Stimulated activated CD8-positive, alpha-beta memory T cell treated with anti-CD3 and anti-CD28 coated beads, Interleukin-12 subunit alpha, Interleukin-12 subunit beta, amount 100 ng/mL, for 24 hours (primary cell): ENCODE measurements around the gene TEP1.
"Not testable (repeated sequence)": the region's sequence is repeated elsewhere in the genome, so short reads cannot be mapped to it uniquely, and the experiment has no call there.

Experiments used
- DNase-seq: peaks from one replicate; pipeline ENCODE4 v3.0.0-alpha.2; 2020; ENCODE audit errors: extremely low read depth

The TEP1 gene

DNA sequence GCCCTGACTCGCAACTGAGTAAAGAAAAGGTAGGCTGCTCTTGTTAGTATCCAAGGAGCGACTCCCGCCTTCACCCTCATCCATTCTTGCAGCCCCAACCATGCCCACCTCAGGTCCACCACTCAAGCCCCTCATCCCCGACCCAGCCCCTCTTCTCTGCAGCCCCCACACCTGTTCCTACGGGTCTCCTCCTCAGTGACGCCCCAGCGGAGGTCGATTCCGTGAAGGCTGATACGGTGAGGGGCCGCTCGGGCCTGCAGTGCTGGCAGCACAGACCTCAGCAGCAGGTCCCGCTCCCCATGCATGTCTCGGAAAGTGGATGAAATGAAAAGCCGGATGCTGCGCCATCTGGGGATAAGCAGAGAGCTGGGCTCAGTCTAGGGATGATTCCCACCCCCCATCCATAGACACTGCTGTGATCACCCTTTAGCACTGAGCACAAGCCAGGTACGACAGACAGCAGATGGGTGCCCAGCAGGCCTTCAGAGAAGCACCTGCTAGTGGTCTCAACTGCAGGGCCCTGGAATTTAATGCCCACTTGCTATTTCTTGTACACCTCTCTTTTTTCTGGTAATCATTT, 26.9 kb downstream of the TEP1 start:
- DNase-seq = no peak

DNA sequence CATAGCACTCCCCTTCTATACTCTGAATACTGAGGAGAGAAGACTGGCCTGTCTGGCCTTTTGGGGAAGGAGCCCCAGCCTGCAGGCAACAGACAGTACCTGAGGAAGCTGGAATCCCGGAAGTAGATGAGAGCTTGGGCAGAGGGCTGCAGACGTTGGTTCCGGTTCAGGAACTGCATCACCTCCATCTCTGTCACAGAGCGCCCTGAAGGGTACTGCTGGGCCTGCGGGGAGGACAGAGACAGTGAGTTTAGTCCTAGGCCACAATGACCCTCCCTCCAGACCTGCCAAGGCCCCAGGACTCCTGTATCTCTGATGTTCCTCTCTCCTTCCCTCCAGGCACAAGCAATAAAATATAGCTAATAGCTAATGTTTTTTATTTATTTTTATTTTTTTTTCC, 28.4 kb downstream of the TEP1 start:
- DNase-seq = no peak

DNA sequence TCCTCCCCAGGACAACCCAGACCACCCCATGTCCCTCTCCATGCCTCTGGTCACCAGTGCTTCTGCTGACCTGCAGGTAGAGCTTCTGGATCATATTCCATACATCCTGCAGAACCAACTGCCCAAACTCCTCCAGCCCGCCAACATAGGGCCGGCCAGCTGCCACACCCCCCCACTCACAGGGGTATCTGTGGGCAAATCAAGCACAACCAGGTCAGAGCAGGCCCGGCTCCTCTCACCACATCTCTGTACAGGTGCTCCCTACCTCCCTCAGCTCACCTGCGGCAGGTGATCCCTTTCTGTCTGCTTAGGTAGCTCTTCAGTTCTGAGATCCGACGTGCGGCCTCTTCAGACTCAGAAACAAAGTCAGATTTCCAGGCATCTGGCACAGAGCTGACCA, 29.0 kb downstream of the TEP1 start:
- DNase-seq = no peak

DNA sequence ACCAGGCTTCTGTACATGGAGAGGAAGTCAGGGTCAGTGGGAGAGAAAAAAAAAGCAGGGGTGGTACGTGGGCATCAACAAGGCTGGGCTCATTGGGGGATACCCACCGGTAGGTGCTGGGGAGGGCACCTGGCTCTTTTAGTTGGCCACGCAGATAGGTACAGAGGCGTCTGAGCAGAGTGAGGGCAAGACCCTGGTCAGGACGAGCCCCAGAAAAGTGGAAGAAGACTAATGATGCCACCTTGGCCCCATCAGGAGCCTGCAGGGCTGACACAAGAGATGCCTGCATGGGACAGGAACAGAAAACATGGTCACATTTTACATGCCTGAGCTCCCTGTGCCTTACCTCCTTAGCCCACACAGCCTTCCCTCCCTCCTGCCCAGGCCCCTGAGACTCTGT, 29.7 kb downstream of the TEP1 start:
- no peak for DNase-seq

DNA sequence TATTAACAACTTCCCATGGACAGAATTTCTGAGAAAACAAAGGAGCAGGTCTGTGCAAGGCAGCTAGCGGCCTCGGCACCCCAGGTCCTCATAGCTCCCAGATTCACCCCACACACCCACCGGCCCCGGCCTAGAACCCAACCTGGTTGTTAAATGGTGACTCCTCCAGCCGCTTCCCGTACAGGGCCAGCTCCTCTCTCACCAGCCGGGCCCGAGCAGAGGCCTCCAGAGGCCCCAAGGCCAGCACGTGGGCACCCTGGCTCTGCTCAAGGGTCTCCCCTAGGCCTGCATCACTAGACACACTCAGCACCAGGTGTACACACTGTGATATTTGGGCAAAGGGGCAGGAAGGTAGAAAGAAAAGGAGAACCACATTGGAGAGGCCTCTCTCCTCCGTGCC, 30.3 kb downstream of the TEP1 start:
- no peak for DNase-seq

DNA sequence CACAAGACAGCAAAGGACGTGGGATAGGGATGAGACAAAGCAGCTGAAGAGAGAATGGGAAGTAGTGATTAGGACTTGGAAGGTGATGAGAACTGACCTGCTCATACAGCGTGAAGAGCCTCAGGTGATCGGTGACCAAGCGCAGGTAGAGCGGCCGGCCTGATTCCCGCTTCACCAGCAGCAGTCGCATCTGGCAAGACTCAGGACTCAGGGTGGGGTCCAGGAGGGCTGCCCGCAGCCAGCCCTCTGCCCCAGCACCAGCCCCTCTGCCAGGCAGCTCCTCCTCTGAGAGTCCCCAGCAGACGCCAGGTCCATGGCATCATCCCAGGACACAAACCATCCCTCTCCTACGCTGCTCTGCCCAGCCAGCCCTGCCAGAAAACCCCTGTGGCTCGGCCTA, 30.8 kb downstream of the TEP1 start:
- no peak for DNase-seq

DNA sequence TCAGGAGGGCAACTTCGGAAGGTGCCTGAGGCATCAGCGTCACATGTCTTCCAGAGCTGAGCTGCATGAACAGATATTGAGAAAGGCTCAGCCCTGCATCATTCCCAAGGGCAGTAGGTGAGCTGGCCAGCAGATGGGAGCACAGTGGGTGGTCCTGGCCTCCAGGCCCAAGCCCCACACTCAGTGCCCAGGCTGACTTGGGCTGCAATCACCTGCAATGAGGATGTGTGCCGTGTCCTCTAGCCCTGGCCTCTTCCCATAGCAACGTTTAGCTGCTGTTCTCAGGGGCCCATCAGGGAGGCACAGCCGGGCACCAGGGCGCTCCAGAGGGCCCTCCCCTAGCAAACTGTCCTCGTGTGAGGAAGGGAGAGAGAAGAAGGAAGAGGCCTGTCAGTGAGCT, 32.0 kb downstream of the TEP1 start:
- no peak for DNase-seq

DNA sequence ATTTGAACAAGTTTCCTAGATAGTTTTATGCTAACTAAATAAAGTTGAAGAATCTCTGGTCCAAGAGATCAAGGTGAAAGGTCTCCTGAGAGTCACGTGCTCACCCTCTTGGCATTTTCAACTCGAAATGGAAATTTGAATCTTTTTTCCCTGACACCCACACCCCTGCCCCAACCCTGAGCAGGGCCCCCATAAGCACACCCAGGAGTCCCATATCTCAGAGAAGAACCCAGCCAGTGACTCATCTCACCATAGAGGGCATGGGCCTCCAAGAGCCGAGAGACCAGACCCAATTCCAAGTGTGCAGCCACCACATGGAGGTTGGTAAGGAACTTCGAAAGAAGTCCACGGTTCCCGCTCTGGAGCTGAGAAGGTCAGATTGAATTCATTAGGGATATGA, 32.6 kb downstream of the TEP1 start:
- no peak for DNase-seq

DNA sequence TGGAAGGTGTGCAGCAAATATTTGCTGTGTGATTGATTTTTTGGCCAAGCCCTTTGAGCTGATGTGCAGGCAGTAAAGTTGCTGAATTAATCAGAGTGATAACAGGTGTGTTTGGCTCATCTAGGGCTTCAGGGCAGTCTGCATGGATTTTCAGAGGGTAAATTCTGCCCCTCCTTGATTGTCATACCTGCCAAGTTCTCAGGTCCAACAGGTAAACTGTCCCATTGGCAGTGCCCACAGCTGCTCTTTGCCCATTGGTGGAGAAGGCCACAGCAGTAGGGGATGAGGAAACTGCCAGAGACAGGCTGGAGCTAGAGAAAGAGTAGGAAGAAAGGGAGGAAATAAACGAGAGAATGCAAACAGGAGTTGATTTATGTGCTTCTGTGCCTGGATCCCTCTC, 33.6 kb downstream of the TEP1 start:
- DNase-seq = no peak

DNA sequence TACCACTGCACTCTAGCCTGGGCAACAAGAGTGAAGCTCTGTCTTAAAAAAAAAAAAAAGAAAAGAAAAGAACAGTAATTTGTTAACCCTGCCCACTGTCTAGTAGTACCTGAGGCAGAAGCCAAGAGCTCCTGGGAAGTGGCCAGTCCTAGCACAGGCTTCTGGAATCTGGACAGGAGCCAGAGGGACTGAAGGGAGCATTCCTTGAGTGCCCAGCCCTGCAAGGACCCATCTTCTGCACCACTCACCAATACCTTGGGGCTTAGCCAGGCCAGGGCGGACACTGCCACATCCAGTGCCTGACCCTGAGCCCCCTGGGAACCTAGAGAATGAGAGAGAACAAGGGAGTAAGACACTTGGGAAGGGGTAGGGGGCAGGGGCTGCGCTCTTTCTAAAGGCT, 36.1 kb downstream of the TEP1 start:
- DNase-seq = no peak

DNA sequence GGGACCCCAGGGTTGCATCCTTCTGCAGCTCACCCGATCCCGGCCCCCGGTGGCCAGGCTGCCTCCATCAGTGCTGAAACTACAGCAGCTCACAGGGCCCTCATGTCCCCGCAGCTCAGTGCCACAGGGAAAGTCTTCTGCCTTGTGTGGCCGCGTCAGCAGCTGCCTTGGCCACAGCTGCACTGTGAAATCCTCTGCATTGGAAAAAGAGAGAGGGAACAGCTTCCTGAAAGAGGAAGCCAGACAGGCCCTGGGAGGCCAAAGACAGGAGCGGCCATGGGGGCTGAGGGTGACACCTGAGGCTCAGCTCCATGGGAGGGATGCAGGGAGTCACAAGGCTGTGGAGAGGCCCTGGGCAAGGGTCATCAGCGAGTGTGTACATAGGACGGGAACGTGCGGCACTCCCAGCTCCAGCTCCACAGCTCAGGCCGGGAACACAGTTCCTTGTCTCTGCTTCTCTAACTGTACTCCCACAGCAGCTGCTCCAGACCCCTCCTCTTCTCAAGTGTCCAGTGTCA, 37.2 kb downstream of the TEP1 start:
- DNase-seq = no peak

DNA sequence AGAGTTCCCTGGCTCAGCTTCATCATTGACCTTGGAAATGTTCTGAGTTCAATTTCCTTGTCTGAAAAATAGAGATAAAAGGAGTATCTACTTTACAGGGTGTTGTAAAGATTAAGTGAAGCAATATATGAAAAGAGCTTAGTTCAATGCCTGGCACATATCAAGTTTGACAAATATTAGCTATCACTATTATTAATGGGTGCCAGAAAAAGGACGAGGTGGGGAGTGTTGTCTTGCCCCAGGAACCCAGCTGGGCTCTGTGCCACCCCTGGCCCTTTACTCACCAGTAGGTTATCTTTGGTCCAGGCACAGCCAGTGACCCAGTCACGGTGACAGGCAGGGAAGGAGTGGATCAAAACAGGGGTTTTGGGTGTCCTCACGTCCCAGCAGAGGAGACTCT, 37.8 kb downstream of the TEP1 start:
- no peak for DNase-seq

DNA sequence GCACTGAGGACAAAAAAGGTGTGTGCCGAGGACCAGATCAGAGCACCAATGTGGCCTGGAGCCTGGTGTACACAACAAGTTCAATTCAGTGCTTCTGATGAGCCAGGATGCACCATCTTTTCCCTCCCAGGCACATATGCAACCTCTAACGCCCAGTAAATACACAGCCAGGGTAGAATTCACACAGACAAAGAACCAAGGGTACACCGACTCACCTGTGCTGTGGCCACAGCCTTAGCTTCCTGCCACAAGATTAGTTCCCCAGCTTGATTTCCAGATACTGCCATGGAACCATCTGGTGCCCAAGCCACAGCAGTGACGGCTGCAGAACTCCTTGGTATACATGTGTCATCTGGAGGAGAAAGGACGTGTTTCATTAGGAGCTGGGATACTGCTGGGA, 40.5 kb downstream of the TEP1 start:
- no peak for DNase-seq

DNA sequence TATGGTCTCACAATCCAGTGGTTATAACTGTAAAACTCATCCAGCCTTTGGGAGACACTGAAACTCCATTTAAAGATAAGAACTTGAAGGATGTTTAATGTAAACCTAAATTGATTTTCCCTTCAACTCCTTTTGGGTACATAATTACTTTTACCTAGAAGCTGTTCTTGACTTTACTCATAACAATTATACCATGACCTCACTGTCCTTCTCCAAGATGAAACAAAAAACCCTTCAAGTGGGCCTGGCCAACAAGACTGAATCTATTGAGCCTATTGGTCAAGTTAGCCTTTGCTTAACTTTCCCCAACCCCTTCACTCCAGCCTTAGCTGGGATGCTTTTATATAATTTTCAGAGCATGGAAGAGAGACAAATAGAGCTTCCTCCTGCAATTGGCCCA, 47.4 kb downstream of the TEP1 start:
- DNase-seq = no peak

DNA sequence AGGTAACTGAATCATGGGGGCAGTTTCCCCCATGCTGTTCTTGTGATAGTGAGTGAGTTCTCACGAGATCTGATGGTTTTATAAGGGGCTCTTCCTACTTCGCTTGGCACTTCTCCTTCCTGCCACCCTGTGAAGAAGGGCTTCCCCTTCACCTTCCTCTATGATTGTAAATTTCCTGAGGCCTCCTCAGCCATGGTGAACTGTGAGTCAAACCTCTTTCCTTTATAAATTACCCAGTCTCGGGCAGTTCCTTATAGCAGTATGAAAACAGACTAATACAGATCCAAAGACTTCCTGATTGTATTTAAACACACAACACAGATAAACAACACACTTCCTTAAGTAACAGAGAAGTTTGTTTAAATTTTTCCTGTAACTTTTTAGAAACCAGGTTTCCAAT, 54.8 kb downstream of the TEP1 start:
- not testable (repeated sequence) for DNase-seq

DNA sequence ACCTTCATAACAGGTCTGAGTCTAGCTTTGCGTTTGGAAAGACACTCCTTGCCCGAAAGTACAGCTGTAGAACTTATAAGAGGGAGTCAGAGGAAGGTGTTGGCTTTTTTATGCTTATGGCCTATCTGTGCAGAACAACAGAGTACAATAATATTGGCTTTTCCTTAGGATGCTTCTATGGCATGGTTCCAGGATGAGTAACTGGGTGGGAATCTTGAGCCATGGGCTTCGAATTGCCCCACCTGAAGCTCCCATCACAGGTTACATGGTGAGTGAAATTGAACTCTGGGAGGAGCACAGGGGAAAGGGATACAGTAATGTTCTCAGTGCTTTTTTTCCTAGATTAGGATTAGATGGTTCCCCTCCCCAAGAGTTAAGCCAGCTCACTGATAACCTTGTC, 56.9 kb downstream of the TEP1 start:
- no peak for DNase-seq

DNA sequence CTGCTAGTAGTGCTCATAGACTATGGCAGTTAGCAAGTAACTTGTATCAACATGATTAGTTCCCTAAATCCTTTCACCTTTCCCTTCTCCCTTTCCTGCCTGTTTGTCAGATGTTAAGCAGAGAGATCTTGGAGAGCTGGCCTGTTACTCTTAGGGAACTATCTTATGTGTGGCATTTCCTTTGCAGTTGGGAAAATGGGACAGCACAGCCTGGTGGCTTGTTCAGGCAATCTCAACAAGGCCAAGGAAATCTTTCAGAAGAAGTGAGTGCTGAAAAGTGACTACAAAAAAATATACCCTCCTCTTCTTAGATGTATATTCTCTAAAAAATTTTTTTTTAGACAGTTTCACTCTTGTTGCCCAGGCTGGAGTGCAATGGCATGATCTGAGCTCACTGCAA, 62.4 kb downstream of the TEP1 start:
- DNase-seq = no peak

DNA sequence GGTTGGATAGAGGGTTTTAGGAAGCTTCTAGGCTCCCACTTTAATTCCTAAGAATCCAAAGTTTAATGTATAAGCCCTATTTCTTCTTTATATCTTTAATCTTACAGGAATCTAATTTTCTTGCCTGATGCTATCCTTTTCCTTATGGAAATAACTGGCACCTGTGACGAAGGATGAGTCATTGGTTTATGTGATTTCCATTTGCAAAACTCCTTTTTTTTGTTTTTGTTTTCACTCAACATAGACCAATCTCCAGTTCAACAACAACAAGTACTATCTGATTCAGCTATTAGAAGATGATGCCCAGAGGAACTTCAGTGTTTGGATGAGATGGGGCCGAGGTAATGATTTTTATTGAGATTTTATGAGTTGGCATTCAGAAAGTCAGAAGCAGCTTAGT, 63.0 kb downstream of the TEP1 start:
- no peak for DNase-seq

DNA sequence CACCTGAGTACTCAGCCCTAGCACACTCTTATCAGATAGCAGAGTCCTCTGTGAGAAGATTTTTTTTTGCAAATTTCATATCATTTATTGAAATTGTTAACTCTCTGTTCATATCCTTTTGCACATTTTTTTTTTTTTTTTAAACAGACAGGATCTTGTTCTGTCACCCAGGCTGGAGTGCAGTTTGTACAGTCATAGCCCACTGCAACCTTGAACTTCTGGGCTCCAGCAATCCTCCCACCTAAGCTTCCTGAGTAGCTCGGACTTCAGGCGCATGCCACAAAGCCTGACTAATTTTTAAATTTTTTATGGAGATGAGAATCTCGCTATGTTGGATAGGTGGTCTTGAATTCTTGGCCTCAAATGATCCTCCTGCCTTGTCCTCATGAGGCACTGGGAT, 65.6 kb downstream of the TEP1 start:
- no peak for DNase-seq

DNA sequence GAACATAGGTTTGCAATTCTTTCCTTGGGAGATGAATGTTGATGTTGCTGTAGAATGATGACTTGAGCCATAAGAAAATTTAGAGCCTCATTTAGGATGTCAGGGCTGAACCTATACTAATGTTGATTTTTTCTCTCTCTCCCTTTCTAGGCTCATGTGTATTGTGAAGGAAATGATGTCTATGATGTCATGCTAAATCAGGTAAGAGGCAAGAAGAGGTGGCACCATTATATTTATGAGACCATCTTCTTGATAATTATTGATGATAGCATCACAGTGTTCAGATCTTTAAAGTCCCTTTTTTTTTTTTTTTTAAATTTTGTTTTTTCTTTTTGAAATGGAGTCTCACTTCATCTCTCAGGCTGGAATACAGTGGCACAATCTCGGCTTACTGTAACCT, 66.6 kb downstream of the TEP1 start:
- no peak for DNase-seq

DNA sequence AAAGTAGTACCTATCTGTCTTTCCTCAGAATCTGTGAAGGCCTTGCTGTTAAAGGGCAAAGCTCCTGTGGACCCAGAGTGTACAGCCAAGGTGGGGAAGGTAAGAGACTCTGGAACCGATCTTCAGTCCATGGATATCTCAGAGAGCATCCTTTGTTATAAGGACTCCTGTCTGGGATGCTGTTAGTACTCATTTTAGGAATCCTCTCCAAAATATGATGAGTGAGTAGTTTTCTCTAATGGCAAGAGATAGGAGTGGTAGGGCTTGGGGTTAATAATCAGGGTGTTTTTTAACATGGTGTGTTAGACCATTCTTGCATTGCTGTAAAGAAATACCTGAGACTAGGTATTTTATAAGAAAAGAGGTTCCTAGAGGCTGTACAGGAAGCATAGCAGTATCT, 67.9 kb downstream of the TEP1 start:
- no peak for DNase-seq

DNA sequence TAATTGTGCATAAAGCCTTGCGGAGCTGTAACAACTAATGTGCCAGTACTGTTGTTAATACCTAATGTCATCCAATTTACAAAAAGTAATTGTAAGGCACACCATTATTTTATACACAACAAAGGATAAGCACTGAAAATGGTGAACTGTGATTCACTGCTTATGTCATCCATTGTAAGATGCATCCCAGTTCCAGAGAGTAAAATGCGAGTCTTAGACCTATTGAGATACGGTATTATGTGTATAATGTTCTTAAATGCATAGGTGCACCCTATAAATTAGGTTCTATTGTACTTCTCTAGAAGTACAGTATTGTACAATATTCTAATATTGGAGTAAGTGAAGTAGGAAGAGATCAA, 69.5 kb downstream of the TEP1 start:
- no peak for DNase-seq

DNA sequence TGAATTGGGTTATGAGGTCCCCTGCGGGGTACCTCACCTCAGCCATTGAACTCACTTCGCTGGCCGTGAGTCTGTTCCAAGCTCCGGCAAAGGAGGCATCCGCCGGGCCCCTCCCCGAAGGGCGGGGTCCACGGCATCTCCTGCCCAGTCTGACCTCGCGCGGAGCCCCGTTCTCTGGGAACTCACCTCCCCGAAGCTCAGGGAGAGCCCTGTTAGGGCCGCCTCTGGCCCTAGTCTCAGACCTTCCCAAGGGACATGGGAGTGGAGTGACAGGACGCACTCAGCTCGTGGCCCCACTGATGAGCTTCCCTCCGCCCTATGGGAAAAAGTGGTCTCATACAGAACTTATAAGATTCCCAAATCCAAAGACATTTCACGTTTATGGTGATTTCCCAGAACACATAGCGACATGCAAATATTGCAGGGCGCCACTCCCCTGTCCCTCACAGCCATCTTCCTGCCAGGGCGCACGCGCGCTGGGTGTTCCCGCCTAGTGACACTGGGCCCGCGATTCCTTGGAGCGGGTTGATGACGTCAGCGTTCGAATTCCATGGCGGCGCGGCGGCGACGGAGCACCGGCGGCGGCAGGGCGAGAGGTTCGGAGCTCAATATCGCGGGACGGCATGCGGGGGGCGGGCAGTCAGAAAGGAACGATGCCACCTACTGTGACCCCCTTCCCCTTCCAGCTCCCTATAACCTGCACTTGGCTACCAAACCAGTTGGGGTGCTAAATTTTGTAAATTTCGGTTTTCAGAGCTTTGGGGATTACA, 70.0 kb downstream of the TEP1 start, which contains the start of gene PARP2:
Gene PARP2 (plus strand): TSS at position 544 of the 770 bp plus-strand sequence. CDS start 7 bp downstream, at position 551.
- DNase-seq = peak; percentile 83

DNA sequence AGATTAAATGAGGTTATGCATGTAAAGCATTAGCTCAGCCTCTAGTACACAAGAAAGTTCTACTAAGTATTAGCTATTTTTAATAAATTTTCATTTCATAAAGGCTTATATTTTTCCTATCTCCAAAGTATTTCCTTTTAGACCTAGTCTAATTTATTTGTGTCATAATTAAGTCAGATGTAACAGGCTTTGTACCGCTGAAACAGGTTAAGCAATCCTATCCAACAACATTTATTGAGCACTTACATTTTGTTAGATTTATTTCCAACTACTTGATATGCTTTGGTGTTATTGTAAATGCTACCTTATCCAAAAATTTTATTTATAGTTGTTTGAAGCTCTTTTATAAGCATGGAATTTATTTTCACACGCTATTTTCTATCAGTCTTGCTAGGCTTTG, 71.7 kb downstream of the TEP1 start:
- DNase-seq = no peak
